Suppressor macrophage (primary cell): ENCODE results near the gene NVL.

ENCODE experiments used
- DNase-seq, 4 experiments: peaks; one replicate each; pipeline ENCODE4 v3.0.0-alpha.2; 2020 to 2022

NVL gene

GRCh38 chr1:224282140-224282539 lies 47.8 kb downstream of the NVL start:
- no peak for DNase-seq

GRCh38 chr1:224276771-224277487 lies 53.0 kb downstream of the NVL start:
- no peak for DNase-seq

GRCh38 chr1:224274970-224275626 lies 54.9 kb downstream of the NVL start:
- no peak for DNase-seq

- no peak for DNase-seq
Measured at GRCh38 chr1:224273641-224274040, 56.3 kb downstream of the NVL start.

- DNase-seq: no peak
Measured at GRCh38 chr1:224271106-224271505, 58.9 kb downstream of the NVL start.

- DNase-seq: no peak
Measured at GRCh38 chr1:224267925-224268324, 62.0 kb downstream of the NVL start.

- DNase-seq: no peak
Measured at GRCh38 chr1:224266915-224267856, 62.8 kb downstream of the NVL start.

GRCh38 chr1:224266105-224266914 lies 63.7 kb downstream of the NVL start:
- DNase-seq: no peak

GRCh38 chr1:224264321-224264720 lies 65.7 kb downstream of the NVL start:
- DNase-seq: no peak

- DNase-seq: peak in 1 of 4 experiments; percentile 20
Measured at GRCh38 chr1:224262373-224263054, 67.5 kb downstream of the NVL start.

- DNase-seq: no peak
Measured at GRCh38 chr1:224259986-224260385, 70.0 kb downstream of the NVL start.

- no peak for DNase-seq
Measured at GRCh38 chr1:224258351-224258750, 71.6 kb downstream of the NVL start.

GRCh38 chr1:224256640-224257039 lies 73.3 kb downstream of the NVL start:
- DNase-seq: no peak

- no peak for DNase-seq
Measured at GRCh38 chr1:224253721-224254120, 76.3 kb downstream of the NVL start.

GRCh38 chr1:224252479-224252878 lies 77.5 kb downstream of the NVL start:
- no peak for DNase-seq

- DNase-seq: peak in 3 of 4 experiments; percentile 20 to 31 (median 29)
Measured at GRCh38 chr1:224251741-224252146, 78.2 kb downstream of the NVL start.

GRCh38 chr1:224245188-224245587 lies 84.8 kb downstream of the NVL start:
- peak; percentile 75 to 93 (median 88) for DNase-seq

- DNase-seq: no peak
Measured at GRCh38 chr1:224238756-224239155, 91.2 kb downstream of the NVL start.

GRCh38 chr1:224238212-224238611 lies 91.8 kb downstream of the NVL start:
- DNase-seq: no peak

GRCh38 chr1:224237119-224237881 lies 92.7 kb downstream of the NVL start:
- DNase-seq: no peak
